Activated T-cell treated with anti-CD3 and anti-CD28 coated beads for 24 hours (primary cell): Measurements from ENCODE around the gene BRD3.

Experiments
- DNase-seq: peaks from one replicate; pipeline ENCODE4 v3.0.0-alpha.2; 2020; ENCODE audit warnings: low read depth

The BRD3 gene

GRCh38 chr9:134039386-134040175 lies 28.2 kb downstream of the BRD3 start:
- no peak for DNase-seq

GRCh38 chr9:134037641-134038040 lies 30.2 kb downstream of the BRD3 start:
- DNase-seq = no peak

GRCh38 chr9:134036130-134036529 lies 31.7 kb downstream of the BRD3 start:
- DNase-seq = no peak

- no peak for DNase-seq
Observed at GRCh38 chr9:134035041-134036039, 32.5 kb downstream of the BRD3 start.

GRCh38 chr9:134034215-134035040 lies 33.4 kb downstream of the BRD3 start:
- DNase-seq = no peak

- DNase-seq = no peak
Observed at GRCh38 chr9:134033516-134034214, 34.2 kb downstream of the BRD3 start.

- no peak for DNase-seq
Observed at GRCh38 chr9:134032456-134033222, 35.2 kb downstream of the BRD3 start.

GRCh38 chr9:134031783-134032182 lies 36.0 kb downstream of the BRD3 start:
- no peak for DNase-seq

GRCh38 chr9:134030821-134031470 lies 36.9 kb downstream of the BRD3 start:
- no peak for DNase-seq

GRCh38 chr9:134029248-134030226 lies 38.3 kb downstream of the BRD3 start:
- DNase-seq = no peak

GRCh38 chr9:134028575-134029247 lies 39.1 kb downstream of the BRD3 start:
- no peak for DNase-seq

GRCh38 chr9:134028076-134028475 lies 39.8 kb downstream of the BRD3 start:
- no peak for DNase-seq

GRCh38 chr9:134027561-134027960 lies 40.3 kb downstream of the BRD3 start:
- no peak for DNase-seq

GRCh38 chr9:134026981-134027380 lies 40.8 kb downstream of the BRD3 start:
- DNase-seq = no peak

- DNase-seq = no peak
Observed at GRCh38 chr9:134026581-134026980, 41.2 kb downstream of the BRD3 start.

- DNase-seq = peak; percentile 33
Observed at GRCh38 chr9:134025606-134026541, 42.0 kb downstream of the BRD3 start.
